MM.1S (cell line): ENCODE measurements around the gene HELZ2.

Source experiments
- EZH2phosphoT487 ChIP-seq: fragments of 300-600 bp; sonication (generic); IDR thresholded peaks from 2 replicates; pipeline ENCODE4 v1.6.1; 2018; ENCODE audit warnings: antibody characterized with exemption, low read length
- TF ChIP-seq, protein P1 (sequence below): fragments of 300-600 bp; sonication (generic); IDR thresholded peaks from 2 replicates; pipeline ENCODE4 v1.5.1; 2016; ENCODE audit warnings: antibody characterized with exemption, low read length, mixed read lengths

GRCh38 chr20:63574156-63574828, at the start of gene HELZ2:
- TF ChIP-seq, protein P1, sequence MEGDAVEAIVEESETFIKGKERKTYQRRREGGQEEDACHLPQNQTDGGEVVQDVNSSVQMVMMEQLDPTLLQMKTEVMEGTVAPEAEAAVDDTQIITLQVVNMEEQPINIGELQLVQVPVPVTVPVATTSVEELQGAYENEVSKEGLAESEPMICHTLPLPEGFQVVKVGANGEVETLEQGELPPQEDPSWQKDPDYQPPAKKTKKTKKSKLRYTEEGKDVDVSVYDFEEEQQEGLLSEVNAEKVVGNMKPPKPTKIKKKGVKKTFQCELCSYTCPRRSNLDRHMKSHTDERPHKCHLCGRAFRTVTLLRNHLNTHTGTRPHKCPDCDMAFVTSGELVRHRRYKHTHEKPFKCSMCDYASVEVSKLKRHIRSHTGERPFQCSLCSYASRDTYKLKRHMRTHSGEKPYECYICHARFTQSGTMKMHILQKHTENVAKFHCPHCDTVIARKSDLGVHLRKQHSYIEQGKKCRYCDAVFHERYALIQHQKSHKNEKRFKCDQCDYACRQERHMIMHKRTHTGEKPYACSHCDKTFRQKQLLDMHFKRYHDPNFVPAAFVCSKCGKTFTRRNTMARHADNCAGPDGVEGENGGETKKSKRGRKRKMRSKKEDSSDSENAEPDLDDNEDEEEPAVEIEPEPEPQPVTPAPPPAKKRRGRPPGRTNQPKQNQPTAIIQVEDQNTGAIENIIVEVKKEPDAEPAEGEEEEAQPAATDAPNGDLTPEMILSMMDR = no peak
- no peak for TF ChIP-seq EZH2phosphoT487
